ENCODE results near the gene REPS2.

Gene REPS2

GRCh38 chrX:17164941-17165340 is 218.5 kb downstream of the REPS2 start:
- TF ChIP-seq EZH2phosphoT487 (IDR thresholded peaks at IDR 0.05; ENCODE audit: borderline replicate concordance, low read length) = no peak
- TF ChIP-seq CTCF (IDR thresholded peaks at IDR 0.05; ENCODE audit: low read depth, low read length, poor library complexity, severe bottlenecking) = no peak
- Histone ChIP-seq H3K27ac (ENCODE audit: low read depth, low read length) (no peak overlapping the region), H3K27me3 (ENCODE audit: control insufficient read depth, low read length) (no peaks in the 10 kb centered on the region), H3K4me2 (ENCODE audit: low read length) (no peak overlapping the region), H3K4me1 (ENCODE audit: control insufficient read depth, low read length) (no peaks in the 10 kb centered on the region), H3K9me2 (replicated peaks; ENCODE audit: control insufficient read depth, low read length) (no peaks in the 10 kb centered on the region), H3K9me3 (ENCODE audit: control insufficient read depth, insufficient read depth, low read length) (no peaks in the 10 kb centered on the region), H3K4me3 (ENCODE audit: low read length) (no peak overlapping the region), H4K20me1 (ENCODE audit: control insufficient read depth, insufficient read depth, low read depth, low read length) (no peaks in the 10 kb centered on the region), H3K79me2 (ENCODE audit: control insufficient read depth, low read length) (no peaks in the 10 kb centered on the region), H3K36me3 (ENCODE audit: control insufficient read depth, low read length) (no peaks in the 10 kb centered on the region), H3F3A (ENCODE audit: control insufficient read depth, insufficient read depth) (no peaks in the 10 kb centered on the region)

GRCh38 chrX:17167915-17168314 is 221.5 kb downstream of the REPS2 start:
- no peak overlapping the region for H3K27ac ChIP-seq (ENCODE audit: low read depth, low read length)
- no peaks in the 10 kb centered on the region for H4K20me1 ChIP-seq (ENCODE audit: control insufficient read depth, insufficient read depth, low read depth, low read length)
- no peak overlapping the region for H3K4me2 ChIP-seq (ENCODE audit: low read length)
- no peaks in the 10 kb centered on the region for H3K9me2 ChIP-seq (replicated peaks; ENCODE audit: control insufficient read depth, low read length)
- no peak for TF ChIP-seq CTCF (IDR thresholded peaks at IDR 0.05; ENCODE audit: low read depth, low read length, poor library complexity, severe bottlenecking)
- TF ChIP-seq EZH2phosphoT487 (IDR thresholded peaks at IDR 0.05; ENCODE audit: borderline replicate concordance, low read length) = no peak
- no peak overlapping the region for H3K4me3 ChIP-seq (ENCODE audit: low read length)
- H3K4me1 ChIP-seq (ENCODE audit: control insufficient read depth, low read length) = no peaks in the 10 kb centered on the region
- H3K79me2 ChIP-seq (ENCODE audit: control insufficient read depth, low read length) = no peaks in the 10 kb centered on the region
- no peaks in the 10 kb centered on the region for H3K27me3 ChIP-seq (ENCODE audit: control insufficient read depth, low read length)
- no peaks in the 10 kb centered on the region for H3K9me3 ChIP-seq (ENCODE audit: control insufficient read depth, insufficient read depth, low read length)
- H3F3A ChIP-seq (ENCODE audit: control insufficient read depth, insufficient read depth) = no peaks in the 10 kb centered on the region
- H3K36me3 ChIP-seq (ENCODE audit: control insufficient read depth, low read length) = no peaks in the 10 kb centered on the region

GRCh38 chrX:17170973-17171372 is 224.5 kb downstream of the REPS2 start:
- H4K20me1 ChIP-seq (ENCODE audit: control insufficient read depth, insufficient read depth, low read depth, low read length) = no peaks in the 10 kb centered on the region
- H3K4me1 ChIP-seq (ENCODE audit: control insufficient read depth, low read length) = no peaks in the 10 kb centered on the region
- H3F3A ChIP-seq (ENCODE audit: control insufficient read depth, insufficient read depth) = no peaks in the 10 kb centered on the region
- TF ChIP-seq EZH2phosphoT487 (IDR thresholded peaks at IDR 0.05; ENCODE audit: borderline replicate concordance, low read length) (no peak), CTCF (IDR thresholded peaks at IDR 0.05; ENCODE audit: low read depth, low read length, poor library complexity, severe bottlenecking) (no peak)
- no peaks in the 10 kb centered on the region for H3K27me3 ChIP-seq (ENCODE audit: control insufficient read depth, low read length)
- no peaks in the 10 kb centered on the region for H3K9me3 ChIP-seq (ENCODE audit: control insufficient read depth, insufficient read depth, low read length)
- no peaks in the 10 kb centered on the region for H3K79me2 ChIP-seq (ENCODE audit: control insufficient read depth, low read length)
- no peaks in the 10 kb centered on the region for H3K36me3 ChIP-seq (ENCODE audit: control insufficient read depth, low read length)
- no peak overlapping the region for H3K4me2 ChIP-seq (ENCODE audit: low read length)
- H3K4me3 ChIP-seq (ENCODE audit: low read length) = no peak overlapping the region
- no peaks in the 10 kb centered on the region for H3K9me2 ChIP-seq (replicated peaks; ENCODE audit: control insufficient read depth, low read length)
- no peak overlapping the region for H3K27ac ChIP-seq (ENCODE audit: low read depth, low read length)

- Histone ChIP-seq H3K4me2 (ENCODE audit: low read length) (no peak overlapping the region), H3F3A (ENCODE audit: control insufficient read depth, insufficient read depth) (no peaks in the 10 kb centered on the region), H3K9me2 (replicated peaks; ENCODE audit: control insufficient read depth, low read length) (no peaks in the 10 kb centered on the region), H3K27ac (ENCODE audit: low read depth, low read length) (no peak overlapping the region), H3K79me2 (ENCODE audit: control insufficient read depth, low read length) (no peaks in the 10 kb centered on the region), H3K9me3 (ENCODE audit: control insufficient read depth, insufficient read depth, low read length) (no peaks in the 10 kb centered on the region), H4K20me1 (ENCODE audit: control insufficient read depth, insufficient read depth, low read depth, low read length) (no peaks in the 10 kb centered on the region), H3K27me3 (ENCODE audit: control insufficient read depth, low read length) (no peaks in the 10 kb centered on the region), H3K36me3 (ENCODE audit: control insufficient read depth, low read length) (no peaks in the 10 kb centered on the region), H3K4me3 (ENCODE audit: low read length) (no peak overlapping the region), H3K4me1 (ENCODE audit: control insufficient read depth, low read length) (no peaks in the 10 kb centered on the region)
- no peak for TF ChIP-seq CTCF (IDR thresholded peaks at IDR 0.05; ENCODE audit: low read depth, low read length, poor library complexity, severe bottlenecking)
- no peak for TF ChIP-seq EZH2phosphoT487 (IDR thresholded peaks at IDR 0.05; ENCODE audit: borderline replicate concordance, low read length)
These were observed 228.2 kb downstream of the REPS2 start for GRCh38 chrX:17174671-17175070.

All from DOHH2 (cell line).